Prostate gland (tissue), 2 donors: ENCODE data around the gene MUC15. TPM values are rescaled to one million over a fixed set of nuclear protein-coding genes. Genes with fewer than 3 reads are reported as not detected.

Experiments
- DNase-seq: peaks from one replicate; pipeline ENCODE4 v3.0.0-alpha.2; 2019; ENCODE audit warnings: low spot score
- H3K27ac ChIP-seq, 2 donors: fragments of 200-600 bp; sonication (generic); 2 replicates each; pipeline ENCODE4 v1.5.1; 2017 to 2019
- H3K27me3 ChIP-seq: fragments of 200-600 bp; sonication (generic); replicated peaks from 2 replicates; pipeline ENCODE4 v1.5.1; 2019; ENCODE audit not compliant: insufficient read depth
- H3K36me3 ChIP-seq, 2 donors: fragments of 200-600 bp; sonication (generic); 1 replicate in 1 of 2; 2 replicates in 1 of 2; pipeline versions ENCODE4 v1.5.1 to v1.8.1; 2017 to 2019
- H3K4me1 ChIP-seq: fragments of 200-600 bp; sonication (generic); replicated peaks from 2 replicates; pipeline ENCODE4 v1.5.1; 2019
- H3K4me3 ChIP-seq, 2 donors: fragments of 200-600 bp; sonication (generic); 2 replicates each; pipeline ENCODE4 v1.5.1; 2017 to 2019
- H3K9me3 ChIP-seq: fragments of 200-600 bp; sonication (generic); 2 replicates; pipeline ENCODE4 v1.5.1; 2017
- POLR2A ChIP-seq: fragments of 450-650 bp; IDR thresholded peaks from one replicate; pipeline ENCODE4 v1.6.1; 2016; ENCODE audit warnings: antibody characterized with exemption, mild to moderate bottlenecking
- POLR2AphosphoS5 ChIP-seq: sonication (generic); formaldehyde crosslinking; IDR thresholded peaks from one replicate; pipeline ENCODE4 v1.6.1; 2017; ENCODE audit warnings: antibody characterized with exemption
- WGBS: methylation state at CpG from one replicate; pipeline ENCODE4 v1.1.5; 2018; 5-methylcytosine and 5-hydroxymethylcytosine counted together
- intact Hi-C: fragments of 100-400 bp; cut with DNase I; formaldehyde crosslinking; loops from one replicate; pipeline ENCODE4 v1.14.2; 2022
- total RNA-seq, 2 donors: library from RNA; depleted of rRNA; stranded (reverse); fragments of >200 nt; gene quantifications; one replicate each; pipeline ENCODE4 v1.1.0, GENCODE V29; 2016
- TF ChIP-seq, protein P1 (sequence below), 4 experiments: fragments of 200-600 bp in 2 of 4; fragments of 450-650 bp in 2 of 4; sonication (generic) in 2 of 4; IDR thresholded peaks; 1 replicate in 3 of 4; 2 replicates in 1 of 4; pipeline ENCODE4 v1.5.1; 2016 to 2019; ENCODE audit warnings: antibody characterized with exemption in 4 of 4, mild to moderate bottlenecking in 2 of 4, moderate library complexity in 2 of 4

The MUC15 gene
- total RNA-seq, 2 donors from 2014 or later: 1.5 to 4.1 TPM

DNA sequence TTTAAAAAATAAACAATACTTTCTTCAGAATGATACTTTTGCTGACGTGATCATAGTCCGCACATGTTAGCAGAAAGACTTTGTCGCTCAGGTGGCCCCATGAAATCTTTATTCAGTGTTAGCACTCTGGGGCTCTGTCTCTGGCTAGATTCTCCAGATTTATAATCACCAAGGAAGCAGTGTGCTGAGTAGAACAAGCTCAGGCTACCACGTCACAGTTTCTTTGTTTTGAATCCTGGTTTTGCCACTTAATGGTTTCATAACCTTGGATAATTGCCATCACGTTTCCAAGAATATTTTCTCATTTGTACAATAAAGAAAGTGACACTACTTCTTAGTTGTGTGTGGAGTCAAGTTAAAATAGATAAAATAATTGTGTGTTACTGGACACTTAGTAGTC is 3.9 kb upstream of the MUC15 start:
- H3K27ac ChIP-seq: no peak overlapping the region

DNA sequence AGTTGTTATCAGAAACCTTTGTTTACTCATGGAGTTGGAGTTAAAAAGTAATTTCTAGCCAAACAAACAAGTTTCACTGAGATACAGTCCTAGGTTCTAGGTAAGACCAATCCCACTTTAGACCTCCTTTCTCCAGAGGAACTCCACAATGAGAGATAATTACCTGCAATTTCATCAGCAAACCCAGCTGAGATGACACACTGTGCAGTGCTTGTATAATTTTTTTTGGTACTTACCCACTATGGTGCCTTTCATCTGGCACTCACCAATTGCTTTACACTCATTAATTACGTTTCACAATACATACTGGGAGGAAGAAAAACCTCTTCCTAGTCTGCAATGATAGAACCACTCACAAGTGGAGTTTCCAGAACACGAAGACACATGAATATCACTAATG is 1.8 kb upstream of the MUC15 start:
- no peaks in the 10 kb centered on the region for H3K27me3 ChIP-seq
- no peaks in the 10 kb centered on the region for H3K36me3 ChIP-seq
- TF ChIP-seq, protein P1, sequence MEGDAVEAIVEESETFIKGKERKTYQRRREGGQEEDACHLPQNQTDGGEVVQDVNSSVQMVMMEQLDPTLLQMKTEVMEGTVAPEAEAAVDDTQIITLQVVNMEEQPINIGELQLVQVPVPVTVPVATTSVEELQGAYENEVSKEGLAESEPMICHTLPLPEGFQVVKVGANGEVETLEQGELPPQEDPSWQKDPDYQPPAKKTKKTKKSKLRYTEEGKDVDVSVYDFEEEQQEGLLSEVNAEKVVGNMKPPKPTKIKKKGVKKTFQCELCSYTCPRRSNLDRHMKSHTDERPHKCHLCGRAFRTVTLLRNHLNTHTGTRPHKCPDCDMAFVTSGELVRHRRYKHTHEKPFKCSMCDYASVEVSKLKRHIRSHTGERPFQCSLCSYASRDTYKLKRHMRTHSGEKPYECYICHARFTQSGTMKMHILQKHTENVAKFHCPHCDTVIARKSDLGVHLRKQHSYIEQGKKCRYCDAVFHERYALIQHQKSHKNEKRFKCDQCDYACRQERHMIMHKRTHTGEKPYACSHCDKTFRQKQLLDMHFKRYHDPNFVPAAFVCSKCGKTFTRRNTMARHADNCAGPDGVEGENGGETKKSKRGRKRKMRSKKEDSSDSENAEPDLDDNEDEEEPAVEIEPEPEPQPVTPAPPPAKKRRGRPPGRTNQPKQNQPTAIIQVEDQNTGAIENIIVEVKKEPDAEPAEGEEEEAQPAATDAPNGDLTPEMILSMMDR (IDR thresholded peaks at IDR 0.05): no peak
- TF ChIP-seq POLR2AphosphoS5 (no peak), POLR2A (no peak)
- H3K27ac ChIP-seq: no peak overlapping the region
- H3K4me1 ChIP-seq: no peaks in the 10 kb centered on the region
- no peak for DNase-seq
- H3K9me3 ChIP-seq: no peaks in the 10 kb centered on the region
- 85% methylated on average over 2 of the region's 2 CpGs for WGBS
- intact Hi-C loops: no loop called here
- H3K4me3 ChIP-seq: no peak overlapping the region

More for the DNA sequence above, 3.9 kb upstream of the MUC15 start:
- TF ChIP-seq POLR2A (no peak), POLR2AphosphoS5 (no peak)
- TF ChIP-seq, protein P1 (IDR thresholded peaks at IDR 0.05): no peak
- no peaks in the 10 kb centered on the region for H3K4me1 ChIP-seq
- WGBS: 65% methylated on average over 5 of the region's 5 CpGs
- intact Hi-C loops: no loop called here
- H3K9me3 ChIP-seq: no peaks in the 10 kb centered on the region
- H3K4me3 ChIP-seq: no peak overlapping the region
- H3K27me3 ChIP-seq: no peaks in the 10 kb centered on the region
- DNase-seq: no peak
- no peaks in the 10 kb centered on the region for H3K36me3 ChIP-seq

DNA sequence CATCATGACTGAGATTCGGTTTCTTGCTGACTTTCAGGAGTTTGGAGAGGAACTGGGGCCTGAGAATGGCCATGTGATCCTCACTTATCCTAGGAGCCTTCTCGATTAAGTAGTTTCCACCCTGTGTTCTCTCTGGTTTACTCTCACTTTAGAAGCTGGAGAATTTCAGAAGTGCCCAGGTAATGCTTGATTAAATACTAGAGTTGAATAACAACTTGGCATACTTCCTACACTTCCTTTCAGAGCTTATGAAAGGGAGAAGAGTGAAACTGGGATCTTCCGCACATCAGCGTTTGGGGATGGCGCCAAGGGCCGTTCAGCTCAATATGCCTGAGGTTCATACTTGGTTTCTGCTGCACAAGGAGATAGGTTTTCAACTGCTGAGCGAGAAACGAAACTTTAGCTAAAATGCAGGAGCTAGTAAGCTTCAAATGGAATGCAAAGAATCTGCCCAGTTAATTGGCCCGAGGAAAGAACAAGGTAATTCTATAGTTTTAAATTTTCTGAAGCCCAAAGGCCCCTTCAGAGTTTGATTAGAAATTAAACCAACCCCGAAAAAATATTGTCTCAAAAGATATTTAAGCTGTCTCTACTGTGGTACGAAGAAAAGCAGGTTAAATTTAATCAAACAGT is 823 bp upstream of the MUC15 start:
- H3K36me3 ChIP-seq: no peaks in the 10 kb centered on the region
- peak overlapping the region in 1 of 2 donors; percentile 43 for H3K27ac ChIP-seq
- no peaks in the 10 kb centered on the region for H3K9me3 ChIP-seq
- DNase-seq: peak; percentile 25
- TF ChIP-seq POLR2A: no peak
- TF ChIP-seq, protein P1 (IDR thresholded peaks at IDR 0.05): no peak
- no peak for TF ChIP-seq POLR2AphosphoS5
- no peaks in the 10 kb centered on the region for H3K27me3 ChIP-seq
- no peaks in the 10 kb centered on the region for H3K4me1 ChIP-seq
- intact Hi-C loops: no loop called here
- 44% methylated on average over 11 of the region's 11 CpGs for WGBS
- H3K4me3 ChIP-seq: no peak overlapping the region

DNA sequence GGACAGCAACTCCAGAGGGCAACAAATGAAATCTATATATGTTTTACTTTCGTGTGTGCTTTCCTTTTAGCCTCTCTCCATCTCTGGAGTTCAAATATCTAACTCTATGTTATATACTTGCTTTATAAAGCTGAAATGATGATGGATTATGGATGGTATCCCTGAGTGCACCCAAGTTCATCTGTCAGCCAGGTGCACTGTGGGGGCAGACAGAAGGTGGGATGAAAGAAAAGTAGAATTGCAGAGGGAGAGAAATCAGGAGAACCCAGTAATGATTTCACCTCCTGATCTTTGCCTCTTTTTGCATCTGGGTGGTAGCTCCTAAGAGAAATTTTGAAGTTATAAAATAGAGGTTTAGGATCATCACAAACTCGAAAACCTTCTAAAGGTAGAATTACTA is 2.4 kb downstream of the MUC15 start:
- intact Hi-C loops: no loop called here
- TF ChIP-seq, protein P1 (IDR thresholded peaks at IDR 0.05): no peak
- TF ChIP-seq POLR2AphosphoS5 (no peak), POLR2A (no peak)
- Histone ChIP-seq H3K9me3 (no peaks in the 10 kb centered on the region), H3K36me3 (no peaks in the 10 kb centered on the region), H3K4me1 (no peaks in the 10 kb centered on the region), H3K4me3 (no peak overlapping the region), H3K27me3 (no peaks in the 10 kb centered on the region), H3K27ac (no peak overlapping the region)
- DNase-seq: no peak
- 77% methylated on average over 2 of the region's 2 CpGs for WGBS

DNA sequence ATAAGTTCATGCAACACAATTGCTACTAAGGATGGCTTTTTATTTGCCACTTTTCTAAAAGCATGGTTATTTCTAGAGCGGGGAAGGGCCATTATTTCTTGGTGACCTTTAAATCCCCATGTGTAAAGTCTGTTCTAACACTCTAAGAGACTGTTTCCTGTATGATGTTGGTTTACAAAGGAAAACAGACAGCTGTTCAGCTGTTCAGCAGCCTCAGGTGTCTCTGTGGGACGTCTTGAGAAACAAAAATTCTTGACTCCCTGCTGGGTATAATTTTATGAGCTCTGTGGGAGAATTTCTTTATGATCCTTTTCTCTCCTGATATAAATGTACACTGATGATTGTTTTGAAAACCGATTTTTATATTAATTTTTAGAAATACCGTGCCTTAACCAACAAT is 13.9 kb downstream of the MUC15 start:
- H3K27me3 ChIP-seq: no peaks in the 10 kb centered on the region
- no peaks in the 10 kb centered on the region for H3K9me3 ChIP-seq
- intact Hi-C loops: loop anchor here (10.0 kb wide), 1 partner anchor 777 kb away; no protein-coding TSS in a partner anchor
- no peaks in the 10 kb centered on the region for H3K36me3 ChIP-seq
- no peak overlapping the region for H3K4me3 ChIP-seq
- DNase-seq: no peak
- H3K4me1 ChIP-seq: no peaks in the 10 kb centered on the region
- H3K27ac ChIP-seq: no peak overlapping the region
- 70% methylated on average over 4 of the region's 4 CpGs for WGBS
- TF ChIP-seq, protein P1 (IDR thresholded peaks at IDR 0.05): no peak
- TF ChIP-seq POLR2AphosphoS5 (no peak), POLR2A (no peak)
